ENCODE measurements around the gene C19orf47. TPM values are rescaled to one million over a fixed set of nuclear protein-coding genes. Genes with fewer than 3 reads are reported as not detected.

Gene C19orf47
- total and polyA plus RNA-seq, 2 donors (not counting 1 experiment from before 2014, with no cell fraction given) = 5.1 to 9.1 TPM

- Histone ChIP-seq H4K20me1 (ENCODE audit: control insufficient read depth, extremely low read depth, insufficient read depth, low read length) (no peaks in the 10 kb centered on the region), H3K27me3 (ENCODE audit: control insufficient read depth, insufficient read depth, low read length) (no peaks in the 10 kb centered on the region), H3K36me3 (ENCODE audit: control insufficient read depth, insufficient read depth, low read length) (no peaks in the 10 kb centered on the region), H3K4me1 (ENCODE audit: control insufficient read depth, extremely low read depth, insufficient read depth, low read length) (no peaks in the 10 kb centered on the region), H3K9ac (ENCODE audit: insufficient read depth, low read length) (no peak overlapping the region), H3K79me2 (ENCODE audit: control insufficient read depth, insufficient read depth, low read length) (no peaks in the 10 kb centered on the region), H3K9me3 (ENCODE audit: control insufficient read depth, insufficient read depth, low read depth, low read length) (no peaks in the 10 kb centered on the region), H3K27ac (ENCODE audit: insufficient read depth, low read length) (no peak overlapping the region), H3K4me3 (replicated peaks in 1 of 4; ENCODE audit: control extremely low read depth in 1 of 4, insufficient read depth in 1 of 4, low read depth in 3 of 4, low read length in 4 of 4) (no peak overlapping the region), H3K4me2 (ENCODE audit: extremely low read depth, insufficient read depth, low read length) (no peak overlapping the region), H2AFZ (ENCODE audit: low read length) (no peak overlapping the region)
- TF ChIP-seq CTCF (conservative IDR thresholded peaks at IDR 0.05 in 1 of 2, IDR thresholded peaks at IDR 0.05 in 1 of 2; ENCODE audit: low read depth in 1 of 2, low read length in 2 of 2) (no peak), EZH2 (IDR thresholded peaks at IDR 0.05; ENCODE audit: low read length, missing control alignments) (no peak)
- DNase-seq (ENCODE audit: low read depth in 2 of 2) = no peak
Measured at GRCh38 chr19:40358773-40359172, 10.6 kb upstream of the C19orf47 start.

GRCh38 chr19:40357640-40358039 is 9.4 kb upstream of the C19orf47 start:
- H3K4me2 ChIP-seq (ENCODE audit: extremely low read depth, insufficient read depth, low read length) = no peak overlapping the region
- no peak overlapping the region for H2AFZ ChIP-seq (ENCODE audit: low read length)

More at GRCh38 chr19:40357640-40358039, 9.4 kb upstream of the C19orf47 start:
- H3K27ac ChIP-seq (ENCODE audit: insufficient read depth, low read length) = no peak overlapping the region
- TF ChIP-seq CTCF (conservative IDR thresholded peaks at IDR 0.05 in 1 of 2, IDR thresholded peaks at IDR 0.05 in 1 of 2; ENCODE audit: low read depth in 1 of 2, low read length in 2 of 2) (no peak), EZH2 (IDR thresholded peaks at IDR 0.05; ENCODE audit: low read length, missing control alignments) (no peak)
- no peak overlapping the region for H3K9ac ChIP-seq (ENCODE audit: insufficient read depth, low read length)
- H4K20me1 ChIP-seq (ENCODE audit: control insufficient read depth, extremely low read depth, insufficient read depth, low read length) = no peaks in the 10 kb centered on the region
- H3K4me1 ChIP-seq (ENCODE audit: control insufficient read depth, extremely low read depth, insufficient read depth, low read length) = no peaks in the 10 kb centered on the region
- DNase-seq (ENCODE audit: low read depth in 2 of 2) = no peak
- no peak overlapping the region for H3K4me3 ChIP-seq (replicated peaks in 1 of 4; ENCODE audit: control extremely low read depth in 1 of 4, insufficient read depth in 1 of 4, low read depth in 3 of 4, low read length in 4 of 4)
- H3K79me2 ChIP-seq (ENCODE audit: control insufficient read depth, insufficient read depth, low read length) = no peaks in the 10 kb centered on the region
- H3K27me3 ChIP-seq (ENCODE audit: control insufficient read depth, insufficient read depth, low read length) = no peaks in the 10 kb centered on the region
- H3K9me3 ChIP-seq (ENCODE audit: control insufficient read depth, insufficient read depth, low read depth, low read length) = no peaks in the 10 kb centered on the region
- H3K36me3 ChIP-seq (ENCODE audit: control insufficient read depth, insufficient read depth, low read length) = no peaks in the 10 kb centered on the region

Measured in fibroblast of lung (primary cell).